Right atrium auricular region (tissue), 2 donors: ENCODE results near the gene SERP2. TPM values are rescaled to one million over a fixed set of nuclear protein-coding genes. Genes with fewer than 3 reads are reported as not detected.

Experiments used
- DNase-seq: peaks from one replicate; pipeline ENCODE4 v3.0.0-alpha.2; 2019; ENCODE audit warnings: low spot score
- H3K27ac ChIP-seq, 2 donors: fragments of 200-600 bp; sonication (generic); 1 replicate in 1 of 2; 2 replicates in 1 of 2; pipeline ENCODE4 v1.5.1; 2016 to 2019
- H3K27me3 ChIP-seq, 2 donors: fragments of 200-600 bp; sonication (generic); one replicate each; pipeline versions ENCODE4 v1.5.1 to v1.6.0; 2017 to 2019
- H3K36me3 ChIP-seq: fragments of 200-600 bp; sonication (generic); one replicate; pipeline ENCODE4 v1.5.1; 2016
- H3K4me1 ChIP-seq, 2 donors: fragments of 200-600 bp; sonication (generic); one replicate each; pipeline versions ENCODE4 v1.5.1 to v1.6.0; 2017 to 2019
- H3K4me3 ChIP-seq, 2 donors: fragments of 200-600 bp; sonication (generic); 1 replicate in 1 of 2; 2 replicates in 1 of 2; pipeline ENCODE4 v1.5.1; 2017 to 2019; ENCODE audit warnings: mild to moderate bottlenecking in 1 of 2, moderate library complexity in 1 of 2
- H3K9me3 ChIP-seq, 2 donors: fragments of 200-600 bp; sonication (generic); one replicate each; pipeline ENCODE4 v1.5.1; 2019
- CTCF ChIP-seq, 2 donors: fragments of 200-600 bp; sonication (generic); IDR thresholded peaks; one replicate each; pipeline ENCODE4 v1.5.1; 2019; ENCODE audit warnings: antibody characterized with exemption in 2 of 2
- total RNA-seq, 2 donors: library from RNA; depleted of rRNA; stranded (reverse); fragments of >200 nt; gene quantifications; one replicate each; pipeline ENCODE4 v1.1.0, GENCODE V29; 2016

Gene SERP2
- total RNA-seq, 2 donors from 2014 or later = 15.4 to 17.7 TPM

DNA sequence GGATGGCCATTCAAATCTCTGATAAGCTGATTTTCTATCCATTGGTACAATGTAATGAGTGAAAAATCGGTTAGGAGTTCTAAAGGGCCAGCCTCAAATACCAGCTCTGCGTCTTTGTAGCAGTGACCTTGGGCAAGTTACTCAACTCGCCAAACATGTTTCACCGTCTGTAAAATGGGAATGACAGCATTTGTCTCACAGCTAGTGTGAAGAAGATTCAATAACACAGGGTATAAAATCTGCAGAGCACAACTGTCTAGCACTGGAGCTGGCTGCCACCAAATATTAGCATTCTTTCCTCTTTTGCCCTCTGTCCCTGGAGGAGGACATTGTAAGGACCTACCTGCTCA, 22.1 kb upstream of the SERP2 start:
- Histone ChIP-seq H3K36me3 (no peaks in the 10 kb centered on the region), H3K4me3 (no peak overlapping the region), H3K9me3 (no peaks in the 10 kb centered on the region), H3K4me1 (no peaks in the 10 kb centered on the region), H3K27ac (no peak overlapping the region), H3K27me3 (no peaks in the 10 kb centered on the region)
- no peak for DNase-seq
- TF ChIP-seq CTCF (IDR thresholded peaks at IDR 0.05) = no peak

- no peaks in the 10 kb centered on the region for H3K4me1 ChIP-seq
- H3K4me3 ChIP-seq = no peak overlapping the region
- no peak for DNase-seq
- H3K36me3 ChIP-seq = no peaks in the 10 kb centered on the region
- no peaks in the 10 kb centered on the region for H3K27me3 ChIP-seq
- TF ChIP-seq CTCF (IDR thresholded peaks at IDR 0.05) = no peak
- H3K9me3 ChIP-seq = no peaks in the 10 kb centered on the region
- no peak overlapping the region for H3K27ac ChIP-seq
Measured at GRCh38 chr13:44352202-44352601, 21.4 kb upstream of the SERP2 start.

DNA sequence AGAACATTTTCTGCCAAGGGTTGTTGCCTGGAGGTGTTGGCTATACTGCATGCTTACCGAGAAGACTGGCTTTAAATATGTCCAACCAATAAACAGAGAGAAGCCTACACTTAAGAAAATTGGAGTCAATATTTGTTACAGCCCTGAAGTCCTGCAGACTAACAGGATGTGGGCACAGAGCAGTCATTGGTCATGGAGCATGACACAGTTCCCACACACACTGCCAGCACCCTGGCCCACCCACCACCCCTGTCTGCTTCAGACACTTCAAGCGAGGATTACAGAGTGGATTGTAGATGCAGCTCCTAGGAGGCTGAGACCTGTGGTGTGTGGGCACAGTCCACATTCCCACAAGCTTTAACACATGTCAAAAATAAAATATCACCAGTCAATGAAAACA, 21.0 kb upstream of the SERP2 start:
- TF ChIP-seq CTCF (IDR thresholded peaks at IDR 0.05) = no peak
- H3K36me3 ChIP-seq = no peaks in the 10 kb centered on the region
- no peaks in the 10 kb centered on the region for H3K9me3 ChIP-seq
- no peak for DNase-seq
- no peak overlapping the region for H3K4me3 ChIP-seq
- no peaks in the 10 kb centered on the region for H3K27me3 ChIP-seq
- no peaks in the 10 kb centered on the region for H3K4me1 ChIP-seq
- no peak overlapping the region for H3K27ac ChIP-seq

DNA sequence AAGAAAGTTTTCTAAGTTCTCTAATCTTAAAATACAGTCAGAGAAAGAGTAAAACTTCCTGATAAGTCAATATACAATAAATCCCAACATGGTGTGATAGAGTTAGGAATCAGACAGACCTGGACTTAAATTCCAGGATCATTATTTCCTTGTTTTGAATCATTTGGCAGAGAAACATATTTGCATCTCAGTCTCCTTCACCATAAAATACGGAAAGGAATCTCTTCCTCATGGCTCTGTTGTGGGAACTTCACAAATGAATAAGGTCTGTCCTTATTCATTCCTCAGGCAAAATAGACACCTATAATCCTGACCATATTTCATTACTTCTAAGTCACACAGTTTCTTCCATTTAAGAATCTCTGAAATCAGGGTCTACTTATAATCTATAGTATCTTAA, 19.3 kb upstream of the SERP2 start:
- Histone ChIP-seq H3K27me3 (no peaks in the 10 kb centered on the region), H3K9me3 (no peaks in the 10 kb centered on the region), H3K36me3 (no peaks in the 10 kb centered on the region), H3K4me1 (no peaks in the 10 kb centered on the region), H3K27ac (no peak overlapping the region), H3K4me3 (no peak overlapping the region)
- DNase-seq = no peak
- no peak for TF ChIP-seq CTCF (IDR thresholded peaks at IDR 0.05)

DNA sequence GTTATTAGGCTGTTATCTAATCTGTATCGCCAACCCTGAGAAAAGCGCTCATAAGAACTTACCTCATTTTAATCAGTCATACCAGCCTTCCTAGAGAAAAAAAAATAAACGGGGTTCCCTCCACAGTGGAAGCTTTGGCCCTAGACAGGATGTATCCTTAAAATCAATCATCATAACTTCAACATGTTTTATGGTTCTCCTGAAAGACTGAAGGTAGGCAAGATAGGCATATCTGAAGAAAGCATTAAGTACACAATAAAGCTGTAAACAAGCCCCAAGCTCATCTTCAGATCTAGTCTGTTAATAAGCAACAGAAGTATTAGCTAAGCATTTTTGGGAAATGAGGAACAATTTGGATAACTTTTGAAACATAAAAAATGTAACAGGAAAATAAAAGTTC, 18.7 kb upstream of the SERP2 start:
- Histone ChIP-seq H3K36me3 (no peaks in the 10 kb centered on the region), H3K9me3 (no peaks in the 10 kb centered on the region), H3K27me3 (no peaks in the 10 kb centered on the region), H3K27ac (no peak overlapping the region), H3K4me1 (no peaks in the 10 kb centered on the region), H3K4me3 (no peak overlapping the region)
- no peak for TF ChIP-seq CTCF (IDR thresholded peaks at IDR 0.05)
- DNase-seq = no peak

GRCh38 chr13:44355621-44356020, 18.0 kb upstream of the SERP2 start:
- no peak overlapping the region for H3K27ac ChIP-seq
- no peaks in the 10 kb centered on the region for H3K9me3 ChIP-seq
- no peak for TF ChIP-seq CTCF (IDR thresholded peaks at IDR 0.05)
- no peaks in the 10 kb centered on the region for H3K27me3 ChIP-seq
- DNase-seq = no peak
- H3K4me3 ChIP-seq = no peak overlapping the region
- H3K4me1 ChIP-seq = no peaks in the 10 kb centered on the region
- H3K36me3 ChIP-seq = no peaks in the 10 kb centered on the region
